K562 (cell line): Measurements from ENCODE around the gene PLA2R1. TPM values are rescaled to one million over a fixed set of nuclear protein-coding genes. Genes with fewer than 3 reads are reported as not detected.

Source experiments
- ATAC-seq: fragments of 200-7000 bp; cut with Tn5 transposase; 3 replicates; pipeline ENCODE4 v1.9.1; 2020; ENCODE audit warnings: moderate library complexity
- BruUV-seq: library from RNA; stranded (reverse); fragments of 400-500 nt; replicated peaks from 2 replicates; lab custom pipeline; 2021; lab: Mats Ljungman, UMichigan
- CTCF ChIA-PET: fragments of 300-600 bp; formaldehyde crosslinking; extraction: SDS; loops from one replicate; lab custom pipeline; 2021; ENCODE audit warnings: low intra/inter-chr PET ratio; lab: Yijun Ruan, JAX
- POLR2A ChIA-PET: fragments of 300-600, 350-650 bp; sonication (Branson Sonifier 250); formaldehyde crosslinking; extraction: SDS; loops from one replicate; lab custom pipeline; 2021; ENCODE audit warnings: antibody characterized with exemption, inconsistent platforms; lab: Yijun Ruan, JAX
- DNase-seq, 4 experiments: peaks; one replicate each; pipeline versions ENCODE4 v3.0.0 to v3.0.0-alpha.2; 2011 to 2018; ENCODE audit warnings: low spot score in 3 of 4, mixed read lengths in 3 of 4; ENCODE audit errors: extremely low read depth in 1 of 4
- FAIRE-seq: peaks from 2 replicates; lab custom pipeline; 2011; peaks lifted over from hg19 to GRCh38; lab: Jason Lieb, UNC
- H2AFZ ChIP-seq: 2 replicates; pipeline ENCODE4 v1.6.0; 2011; ENCODE audit warnings: low read depth, low read length, control low read depth, inconsistent platforms
- H3K27ac ChIP-seq: fragments of 200-600 bp; 3 replicates; pipeline ENCODE4 v1.8.0; 2011; ENCODE audit warnings: low read depth, mild to moderate bottlenecking, control low read depth, inconsistent platforms, low read length, moderate library complexity, mixed read lengths; ENCODE audit errors: extremely low read depth
- H3K27me3 ChIP-seq, 2 experiments: fragments of 300-600 bp in 1 of 2; 2 replicates in 1 of 2; 3 replicates in 1 of 2; pipeline versions ENCODE4 v1.6.0 to v1.8.0; 2011; ENCODE audit warnings: inconsistent platforms in 2 of 2, low read length in 2 of 2, mild to moderate bottlenecking in 1 of 2, mixed read lengths in 1 of 2, moderate library complexity in 1 of 2; ENCODE audit not compliant: control insufficient read depth in 2 of 2, insufficient read depth in 2 of 2
- H3K36me3 ChIP-seq: fragments of 300-600 bp; 3 replicates; pipeline ENCODE4 v1.8.0; 2011; ENCODE audit warnings: mild to moderate bottlenecking, low read length, inconsistent platforms; ENCODE audit not compliant: control insufficient read depth, insufficient read depth
- H3K4me1 ChIP-seq, 2 experiments: fragments of 200-600 bp in 1 of 2; replicated peaks in 1 of 2; 2 replicates in 1 of 2; 3 replicates in 1 of 2; pipeline versions ENCODE4 v1.5.1 to v1.8.0; 2011; ENCODE audit warnings: inconsistent platforms in 2 of 2, low read length in 2 of 2, mild to moderate bottlenecking in 1 of 2, mixed read lengths in 1 of 2, moderate library complexity in 1 of 2; ENCODE audit not compliant: control insufficient read depth in 2 of 2, insufficient read depth in 2 of 2
- H3K4me2 ChIP-seq: 2 replicates; pipeline ENCODE4 v1.6.1; 2011; ENCODE audit warnings: low read length, control low read depth, inconsistent platforms, mixed read lengths; ENCODE audit not compliant: insufficient read depth
- H3K4me3 ChIP-seq: fragments of 200-600 bp; sonication (generic), shearing (Covaris generic); 2 replicates; pipeline ENCODE4 v1.5.1; 2016; ENCODE audit warnings: control low read depth, inconsistent platforms
- H3K79me2 ChIP-seq: fragments of 200-600 bp; 3 replicates; pipeline ENCODE4 v1.8.0; 2011; ENCODE audit warnings: low read length, inconsistent platforms; ENCODE audit not compliant: control insufficient read depth, insufficient read depth
- H3K9ac ChIP-seq, 2 experiments: 2 replicates each; pipeline versions ENCODE4 v1.6.0 to v1.6.1; 2011; ENCODE audit warnings: low read depth in 2 of 2, low read length in 2 of 2, control low read depth in 1 of 2, inconsistent platforms in 1 of 2, mild to moderate bottlenecking in 1 of 2, mixed read lengths in 1 of 2; ENCODE audit not compliant: insufficient read depth in 1 of 2
- H3K9me1 ChIP-seq: one replicate; pipeline ENCODE4 v1.6.0; 2011; ENCODE audit warnings: inconsistent platforms, mild to moderate bottlenecking, low read length, moderate library complexity; ENCODE audit not compliant: control insufficient read depth, insufficient read depth
- H3K9me3 ChIP-seq: replicated peaks from 2 replicates; pipeline ENCODE4 v1.5.1; 2011; ENCODE audit warnings: low read depth, low read length, inconsistent platforms; ENCODE audit not compliant: control insufficient read depth, insufficient read depth
- H4K20me1 ChIP-seq: replicated peaks from 2 replicates; pipeline ENCODE4 v1.6.1; 2011; ENCODE audit warnings: low read length, inconsistent platforms, mixed read lengths; ENCODE audit not compliant: control insufficient read depth, insufficient read depth
- ATF7 ChIP-seq: fragments of 450-650 bp; IDR thresholded peaks from 2 replicates; pipeline ENCODE4 v1.7.1; 2014; ENCODE audit warnings: mild to moderate bottlenecking, moderate library complexity
- RBM17 ChIP-seq: fragments of 200-400 bp; formaldehyde crosslinking; IDR thresholded peaks from 2 replicates; pipeline ENCODE4 v1.6.1; 2017; ENCODE audit warnings: low read depth, mild to moderate bottlenecking, low read length, borderline replicate concordance
- SREBF2 ChIP-seq: sonication (generic); formaldehyde crosslinking; IDR thresholded peaks from 2 replicates; pipeline ENCODE4 v1.4.0; 2020; ENCODE audit warnings: mild to moderate bottlenecking, missing genetic modification reagents
- YBX1 ChIP-seq: fragments of 450-650 bp; IDR thresholded peaks from 2 replicates; pipeline ENCODE4 v1.7.1; 2016; ENCODE audit warnings: mild to moderate bottlenecking
- ZNF165 ChIP-seq: fragments of 250-450 bp; sonication (Bioruptor Pico); IDR thresholded peaks from 2 replicates; pipeline ENCODE4 v1.4.0; 2020; ENCODE audit warnings: borderline replicate concordance
- WGBS: fragments of 100-300 bp; shearing (Covaris generic); methylation state at CpG from one replicate; pipeline ENCODE4 v1.1.6; 2016; ENCODE audit warnings: low coverage, mixed read lengths; ENCODE audit not compliant: insufficient coverage; ENCODE audit errors: missing lambda C conversion rate; 5-methylcytosine and 5-hydroxymethylcytosine counted together
- in situ Hi-C: fragments of 300-500 bp; cut with MboI; formaldehyde crosslinking; loops from 4 replicates; pipeline ENCODE4 v1.15.0; 2018; ENCODE audit warnings: inconsistent platforms, mixed read lengths
- intact Hi-C: fragments of 100-400 bp; cut with micrococcal nuclease; formaldehyde crosslinking; loops from 2 replicates; pipeline ENCODE4 v1.14.2; 2022
- polyA plus RNA-seq, 8 experiments: library from polyadenylated mRNA; depleted of rRNA in 4 of 8; stranded (reverse) in 5 of 8; unstranded in 3 of 8; fragments of >200 nt; fragmentation: Nextera tagmentation in 2 of 8; fragmentation: Illumina TruSeq in 1 of 8; extraction: Ambion mirVana in 2 of 8; extraction: Trizol in 1 of 8; gene quantifications; 2 replicates each; pipeline versions ENCODE4 v1.2.1 to v1.2.3, GENCODE V29; 2011 to 2014; ENCODE audit warnings: inconsistent platforms in 1 of 8, missing spikeins in 1 of 8
- total RNA-seq, 7 experiments: library from RNA; depleted of rRNA in 6 of 7; stranded (reverse); fragments of >200 nt in 6 of 7; fragmentation: Illumina TruSeq in 2 of 7; extraction: Trizol in 2 of 7; gene quantifications; 2 replicates each; pipeline versions ENCODE4 v1.2.1 to v1.2.3, GENCODE V29; 2011 to 2021; ENCODE audit warnings: low replicate concordance in 1 of 7
- TF ChIP-seq, protein P1 (sequence below): fragments of 450-650 bp; IDR thresholded peaks from 2 replicates; pipeline ENCODE4 v1.6.1; 2016; ENCODE audit warnings: borderline replicate concordance

PLA2R1 gene
- total and polyA plus RNA-seq, 9 of the 15 experiments (the other 6 are each of a cell fraction or from before 2014, with no cell fraction given) = not detected

DNA sequence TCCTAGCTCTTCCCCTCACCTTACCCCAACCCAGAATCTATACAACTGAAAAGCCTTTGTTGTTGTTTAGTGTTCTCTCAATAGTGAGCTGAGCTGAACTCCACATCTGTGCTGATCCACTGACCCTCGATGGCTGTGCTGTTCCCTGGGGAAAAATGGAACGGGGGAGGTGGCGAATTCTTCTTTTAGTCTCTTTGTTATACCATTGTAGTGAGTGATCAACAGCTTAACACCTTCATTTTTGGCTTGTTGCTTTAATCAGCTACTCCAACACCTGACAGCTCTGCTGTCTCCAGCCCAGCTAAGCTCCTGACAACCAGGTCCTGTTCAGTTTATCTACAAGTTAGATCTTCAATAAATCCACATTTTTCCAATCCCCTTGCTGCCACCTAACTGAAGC is 25.7 kb downstream of the PLA2R1 start:
- CTCF ChIA-PET = no interaction called here
- Histone ChIP-seq H3K36me3 (no peaks in the 10 kb centered on the region), H3K9ac (no peak overlapping the region), H3K9me3 (no peaks in the 10 kb centered on the region), H3K4me1 (no peaks in the 10 kb centered on the region), H3K9me1 (no peaks in the 10 kb centered on the region), H3K27me3 (no peaks in the 10 kb centered on the region; a peak in 1 of 5 replicates), H3K4me2 (no peak overlapping the region), H3K4me3 (no peak overlapping the region), H3K27ac (no peak overlapping the region), H4K20me1 (no peaks in the 10 kb centered on the region; the same call in 1 of the 2 replicates), H2AFZ (no peak overlapping the region), H3K79me2 (no peaks in the 10 kb centered on the region)
- DNase-seq = no peak
- BruUV-seq = no TSS peak
- intact Hi-C loops (no loop called here), in situ Hi-C loops (no loop called here)
- POLR2A ChIA-PET = interaction anchor here (0.9 to 1.3 kb wide), 2 partner anchors 11 to 15 kb away, joined by 3 to 5 read pairs; no protein-coding TSS in a partner anchor
- no peak for ATAC-seq
- 0% methylated on average over 3 of the region's 3 CpGs for WGBS
- no peak for TF ChIP-seq RBM17
- no peak for TF ChIP-seq SREBF2 (CRISPR knock-in tag)
- no peak for TF ChIP-seq ZNF165 (CRISPR knock-in tag)
- no peak for TF ChIP-seq YBX1
- no peak for TF ChIP-seq ATF7
- TF ChIP-seq, protein P1, sequence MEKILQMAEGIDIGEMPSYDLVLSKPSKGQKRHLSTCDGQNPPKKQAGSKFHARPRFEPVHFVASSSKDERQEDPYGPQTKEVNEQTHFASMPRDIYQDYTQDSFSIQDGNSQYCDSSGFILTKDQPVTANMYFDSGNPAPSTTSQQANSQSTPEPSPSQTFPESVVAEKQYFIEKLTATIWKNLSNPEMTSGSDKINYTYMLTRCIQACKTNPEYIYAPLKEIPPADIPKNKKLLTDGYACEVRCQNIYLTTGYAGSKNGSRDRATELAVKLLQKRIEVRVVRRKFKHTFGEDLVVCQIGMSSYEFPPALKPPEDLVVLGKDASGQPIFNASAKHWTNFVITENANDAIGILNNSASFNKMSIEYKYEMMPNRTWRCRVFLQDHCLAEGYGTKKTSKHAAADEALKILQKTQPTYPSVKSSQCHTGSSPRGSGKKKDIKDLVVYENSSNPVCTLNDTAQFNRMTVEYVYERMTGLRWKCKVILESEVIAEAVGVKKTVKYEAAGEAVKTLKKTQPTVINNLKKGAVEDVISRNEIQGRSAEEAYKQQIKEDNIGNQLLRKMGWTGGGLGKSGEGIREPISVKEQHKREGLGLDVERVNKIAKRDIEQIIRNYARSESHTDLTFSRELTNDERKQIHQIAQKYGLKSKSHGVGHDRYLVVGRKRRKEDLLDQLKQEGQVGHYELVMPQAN = no peak
- FAIRE-seq = no peak
